Trophoblast cell (in vitro differentiated cells and primary cell): Measurements from ENCODE around the gene FSCN2.
A peak's percentile ranks its signal among the peaks of the same experiment; 100 is the strongest.
"Not testable (repeated sequence)": the region's sequence is repeated elsewhere in the genome, so short reads cannot be mapped to it uniquely, and the experiment has no call there.

Experiments
- DNase-seq, 2 donors: peaks; one replicate each; pipeline ENCODE4 v3.0.0-alpha.2; 2016
- H2AFZ ChIP-seq: 2 replicates; pipeline ENCODE4 v1.6.1; 2013; ENCODE audit warnings: low read length, moderate library complexity, mild to moderate bottlenecking; ENCODE audit not compliant: insufficient read depth, poor library complexity
- H2AK5ac ChIP-seq: 2 replicates; pipeline ENCODE4 v1.6.1; 2013; ENCODE audit warnings: mild to moderate bottlenecking, low read length
- H2BK120ac ChIP-seq: 2 replicates; pipeline ENCODE4 v1.6.1; 2013; ENCODE audit warnings: low read length, mild to moderate bottlenecking, moderate library complexity; ENCODE audit not compliant: insufficient read depth, poor library complexity
- H2BK12ac ChIP-seq: 2 replicates; pipeline ENCODE4 v1.6.1; 2013; ENCODE audit warnings: mild to moderate bottlenecking, low read length, moderate library complexity
- H2BK5ac ChIP-seq: 2 replicates; pipeline ENCODE4 v1.6.1; 2013; ENCODE audit warnings: low read length, low read depth, moderate library complexity, mild to moderate bottlenecking; ENCODE audit not compliant: poor library complexity
- H3K14ac ChIP-seq: 2 replicates; pipeline ENCODE4 v1.6.1; 2013; ENCODE audit warnings: mild to moderate bottlenecking, low read length
- H3K18ac ChIP-seq: 2 replicates; pipeline ENCODE4 v1.6.1; 2013; ENCODE audit warnings: mild to moderate bottlenecking, low read length
- H3K23ac ChIP-seq: 2 replicates; pipeline ENCODE4 v1.6.1; 2013; ENCODE audit warnings: low read length
- H3K27ac ChIP-seq: 2 replicates; pipeline ENCODE4 v1.5.1; 2013; ENCODE audit warnings: low read depth, mild to moderate bottlenecking, inconsistent platforms, low read length, moderate library complexity
- H3K27me3 ChIP-seq: 2 replicates; pipeline ENCODE4 v1.6.1; 2013; ENCODE audit warnings: inconsistent platforms, mild to moderate bottlenecking, low read length, moderate library complexity; ENCODE audit not compliant: insufficient read depth
- H3K36me3 ChIP-seq, 2 experiments: 1 replicate in 1 of 2; 2 replicates in 1 of 2; pipeline ENCODE4 v1.6.1; 2013; ENCODE audit warnings: low read length in 2 of 2, mild to moderate bottlenecking in 2 of 2, moderate library complexity in 1 of 2; ENCODE audit not compliant: insufficient read depth in 2 of 2, control insufficient read depth in 1 of 2
- H3K4ac ChIP-seq: 2 replicates; pipeline ENCODE4 v1.6.1; 2013; ENCODE audit warnings: low read depth, mild to moderate bottlenecking, low read length, moderate library complexity
- H3K4me1 ChIP-seq, 2 experiments: 1 replicate in 1 of 2; 2 replicates in 1 of 2; pipeline ENCODE4 v1.6.1; 2013; ENCODE audit warnings: low read length in 2 of 2, mild to moderate bottlenecking in 2 of 2, moderate library complexity in 1 of 2; ENCODE audit not compliant: insufficient read depth in 2 of 2, control insufficient read depth in 1 of 2
- H3K4me2 ChIP-seq: 2 replicates; pipeline ENCODE4 v1.6.1; 2013; ENCODE audit warnings: inconsistent platforms, mild to moderate bottlenecking, low read length, moderate library complexity
- H3K4me3 ChIP-seq: 2 replicates; pipeline ENCODE4 v1.5.1; 2013; ENCODE audit warnings: mild to moderate bottlenecking, low read depth, low read length, inconsistent platforms
- H3K79me1 ChIP-seq: one replicate; pipeline ENCODE4 v1.6.1; 2013; ENCODE audit warnings: low read length
- H3K79me2 ChIP-seq: 2 replicates; pipeline ENCODE4 v1.6.1; 2013; ENCODE audit warnings: low read length, mild to moderate bottlenecking; ENCODE audit not compliant: control insufficient read depth, insufficient read depth, poor library complexity
- H3K9ac ChIP-seq: 2 replicates; pipeline ENCODE4 v1.6.1; 2013; ENCODE audit warnings: mild to moderate bottlenecking, low read length
- H3K9me3 ChIP-seq: 2 replicates; pipeline ENCODE4 v1.6.1; 2013; ENCODE audit warnings: low read depth, mild to moderate bottlenecking, control low read depth, inconsistent platforms, low read length; ENCODE audit not compliant: insufficient read depth
- H4K12ac ChIP-seq: 2 replicates; pipeline ENCODE4 v1.6.1; 2013; ENCODE audit warnings: low read depth, mild to moderate bottlenecking, low read length, moderate library complexity
- H4K8ac ChIP-seq: 2 replicates; pipeline ENCODE4 v1.6.1; 2013; ENCODE audit warnings: low read depth, mild to moderate bottlenecking, low read length, moderate library complexity
- H4K91ac ChIP-seq: one replicate; pipeline ENCODE4 v1.6.1; 2013; ENCODE audit warnings: low read depth, mild to moderate bottlenecking, low read length, moderate library complexity
- WGBS: extraction: QIAGEN DNeasy Blood & Tissue Kit; methylation state at CpG from one replicate; pipeline ENCODE4 v1.1.7; 2013; ENCODE audit warnings: missing lambda C conversion rate; ENCODE audit not compliant: insufficient read length, insufficient coverage; ENCODE audit errors: extremely low coverage; 5-methylcytosine and 5-hydroxymethylcytosine counted together

FSCN2 gene

GRCh38 chr17:81528384-81528650, 140 bp downstream of the FSCN2 start:
- WGBS, result no CpG with 5 or more reads among the region's 20 CpGs

GRCh38 chr17:81528651-81529436, 667 bp downstream of the FSCN2 start:
- no peak overlapping the region for H4K8ac ChIP-seq
- no peak overlapping the region for H3K23ac ChIP-seq
- no peak overlapping the region for H2AFZ ChIP-seq
- no peak overlapping the region for H3K9ac ChIP-seq
- H2BK5ac ChIP-seq, result no peak overlapping the region
- no CpG with 5 or more reads among the region's 62 CpGs for WGBS
- H3K4ac ChIP-seq, result no peak overlapping the region
- H4K91ac ChIP-seq, result no peak overlapping the region
- no peak overlapping the region for H3K4me3 ChIP-seq
- H3K14ac ChIP-seq, result no peak overlapping the region
- peaks cover 8% of the 10 kb centered on the region for H3K9me3 ChIP-seq
- no peak overlapping the region for H3K27ac ChIP-seq
- no peaks in the 10 kb centered on the region for H3K27me3 ChIP-seq
- no peak overlapping the region for H3K18ac ChIP-seq
- no peaks in the 10 kb centered on the region for H3K36me3 ChIP-seq
- H2BK120ac ChIP-seq, result no peak overlapping the region
- peak; percentile 91 to 93 for DNase-seq
- H3K4me2 ChIP-seq, result no peak overlapping the region
- no peak overlapping the region for H2BK12ac ChIP-seq
- H4K12ac ChIP-seq, result no peak overlapping the region
- no peak overlapping the region for H2AK5ac ChIP-seq
- H3K79me2 ChIP-seq, result no peaks in the 10 kb centered on the region
- no peaks in the 10 kb centered on the region for H3K4me1 ChIP-seq
- no peaks in the 10 kb centered on the region for H3K79me1 ChIP-seq

More at GRCh38 chr17:81528384-81528650, 140 bp downstream of the FSCN2 start:
- Histone ChIP-seq H4K91ac (no peak overlapping the region), H3K4ac (no peak overlapping the region), H2BK12ac (no peak overlapping the region), H4K12ac (no peak overlapping the region), H2BK120ac (no peak overlapping the region), H3K23ac (no peak overlapping the region), H3K27ac (no peak overlapping the region), H3K14ac (no peak overlapping the region), H2AFZ (no peak overlapping the region), H3K79me1 (no peaks in the 10 kb centered on the region), H3K9ac (no peak overlapping the region), H3K4me1 (peaks cover 0 to 3% of the 10 kb centered on the region in 2 experiments), H3K4me3 (no peak overlapping the region), H3K18ac (no peak overlapping the region), H3K79me2 (no peaks in the 10 kb centered on the region), H3K9me3 (peaks cover 8% of the 10 kb centered on the region), H3K27me3 (no peaks in the 10 kb centered on the region), H3K36me3 (no peaks in the 10 kb centered on the region), H2BK5ac (no peak overlapping the region), H2AK5ac (no peak overlapping the region), H4K8ac (no peak overlapping the region), H3K4me2 (no peak overlapping the region)
- DNase-seq, result peak in 1 of 2 donors; percentile 17

GRCh38 chr17:81529437-81529803, 1.2 kb downstream of the FSCN2 start:
- Histone ChIP-seq H3K9ac (no peak overlapping the region), H4K91ac (no peak overlapping the region), H2AFZ (no peak overlapping the region), H3K18ac (no peak overlapping the region), H2BK120ac (no peak overlapping the region), H2AK5ac (no peak overlapping the region), H3K36me3 (no peaks in the 10 kb centered on the region), H2BK12ac (no peak overlapping the region), H3K9me3 (peaks cover 8% of the 10 kb centered on the region), H3K79me1 (no peaks in the 10 kb centered on the region), H3K14ac (no peak overlapping the region), H3K23ac (no peak overlapping the region), H3K4me2 (no peak overlapping the region), H3K79me2 (no peaks in the 10 kb centered on the region), H3K4me3 (no peak overlapping the region), H4K8ac (no peak overlapping the region), H3K4me1 (no peaks in the 10 kb centered on the region), H2BK5ac (no peak overlapping the region), H4K12ac (no peak overlapping the region), H3K27me3 (peaks cover 3% of the 10 kb centered on the region), H3K27ac (no peak overlapping the region), H3K4ac (no peak overlapping the region)
- DNase-seq, result no peak
- WGBS, result no CpG with 5 or more reads among the region's 6 CpGs

- not testable (repeated sequence) for DNase-seq, H3K79me2 ChIP-seq, H3K79me1 ChIP-seq, H3K9ac ChIP-seq, H3K14ac ChIP-seq, H3K23ac ChIP-seq, H2BK120ac ChIP-seq, H4K8ac ChIP-seq, H2BK5ac ChIP-seq, H3K4me1 ChIP-seq, H3K4me2 ChIP-seq, H3K27ac ChIP-seq, H4K12ac ChIP-seq, H3K9me3 ChIP-seq, H3K36me3 ChIP-seq, H3K27me3 ChIP-seq, H3K4ac ChIP-seq, H3K18ac ChIP-seq, H2BK12ac ChIP-seq, H4K91ac ChIP-seq, H2AFZ ChIP-seq, H2AK5ac ChIP-seq
- WGBS, result no CpG with 5 or more reads among the region's 6 CpGs
- H3K4me3 ChIP-seq, result peak overlapping the region; percentile 58
These were observed 2.8 kb downstream of the FSCN2 start for GRCh38 chr17:81531013-81531412.
